Ovary (tissue), 3 donors: ENCODE results near the gene ARPIN.

Source experiments
- EP300 ChIP-seq: sonication (generic); formaldehyde crosslinking; IDR thresholded peaks from one replicate; pipeline ENCODE4 v1.6.1; 2017; ENCODE audit warnings: antibody characterized with exemption
- POLR2A ChIP-seq: fragments of 450-650 bp; IDR thresholded peaks from one replicate; pipeline ENCODE4 v1.6.1; 2017; ENCODE audit warnings: antibody characterized with exemption, mild to moderate bottlenecking, moderate library complexity
- TF ChIP-seq, protein P1 (sequence below), 3 donors: fragments of 450-650 bp in 2 of 3; fragments of 200-600 bp in 1 of 3; IDR thresholded peaks; one replicate each; pipeline versions ENCODE4 v1.5.1 to v1.8.0; 2016 to 2022; ENCODE audit warnings: antibody characterized with exemption in 3 of 3, mild to moderate bottlenecking in 1 of 3
- donor health status: DM: no; HTN: no; CAD: no.

DNA sequence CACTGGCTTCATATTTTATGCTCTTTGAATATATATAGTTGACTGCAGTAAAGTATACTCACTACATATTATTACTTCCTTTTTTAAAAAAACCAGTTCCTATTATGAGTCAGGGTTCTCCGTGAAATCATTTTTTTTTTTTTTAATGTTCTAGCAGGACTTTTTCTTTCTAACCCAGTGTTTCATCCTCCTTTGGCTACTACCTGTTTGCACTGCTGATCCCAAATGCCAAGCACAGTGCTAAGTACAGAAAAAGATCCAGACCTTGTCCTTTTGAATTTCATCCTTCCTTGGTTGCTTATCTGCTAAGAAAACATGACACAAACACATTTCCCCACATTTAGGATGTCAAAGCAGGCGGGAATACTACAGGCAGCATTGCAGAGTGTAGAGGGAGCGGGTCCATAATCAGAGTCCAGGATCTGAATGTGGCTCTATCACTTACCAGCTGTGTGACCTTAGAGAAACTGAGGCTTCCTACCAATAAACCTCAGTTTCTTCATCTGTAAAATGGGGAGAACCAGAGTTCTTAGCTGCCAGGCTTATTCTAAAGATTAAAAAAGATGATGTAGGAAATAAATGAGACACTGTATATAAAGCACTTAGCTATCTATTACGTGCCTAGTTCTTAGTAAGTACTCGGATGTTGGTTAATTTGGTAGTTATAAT lies 60.9 kb downstream of the ARPIN start:
- TF ChIP-seq POLR2A (no peak), EP300 (no peak)
- TF ChIP-seq, protein P1, sequence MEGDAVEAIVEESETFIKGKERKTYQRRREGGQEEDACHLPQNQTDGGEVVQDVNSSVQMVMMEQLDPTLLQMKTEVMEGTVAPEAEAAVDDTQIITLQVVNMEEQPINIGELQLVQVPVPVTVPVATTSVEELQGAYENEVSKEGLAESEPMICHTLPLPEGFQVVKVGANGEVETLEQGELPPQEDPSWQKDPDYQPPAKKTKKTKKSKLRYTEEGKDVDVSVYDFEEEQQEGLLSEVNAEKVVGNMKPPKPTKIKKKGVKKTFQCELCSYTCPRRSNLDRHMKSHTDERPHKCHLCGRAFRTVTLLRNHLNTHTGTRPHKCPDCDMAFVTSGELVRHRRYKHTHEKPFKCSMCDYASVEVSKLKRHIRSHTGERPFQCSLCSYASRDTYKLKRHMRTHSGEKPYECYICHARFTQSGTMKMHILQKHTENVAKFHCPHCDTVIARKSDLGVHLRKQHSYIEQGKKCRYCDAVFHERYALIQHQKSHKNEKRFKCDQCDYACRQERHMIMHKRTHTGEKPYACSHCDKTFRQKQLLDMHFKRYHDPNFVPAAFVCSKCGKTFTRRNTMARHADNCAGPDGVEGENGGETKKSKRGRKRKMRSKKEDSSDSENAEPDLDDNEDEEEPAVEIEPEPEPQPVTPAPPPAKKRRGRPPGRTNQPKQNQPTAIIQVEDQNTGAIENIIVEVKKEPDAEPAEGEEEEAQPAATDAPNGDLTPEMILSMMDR (IDR thresholded peaks at IDR 0.05): no peak
